Activated CD4-positive, alpha-beta T cell treated with anti-CD3 and anti-CD28 coated beads for 1 hour (primary cell): ENCODE measurements around the gene INCA1.

ENCODE experiments used
- DNase-seq: peaks from one replicate; pipeline ENCODE4 v3.0.0-alpha.2; 2020

The INCA1 gene

GRCh38 chr17:5003214-5003867 lies 6.0 kb upstream of the INCA1 start:
- no peak for DNase-seq

GRCh38 chr17:5002121-5002788 lies 4.9 kb upstream of the INCA1 start:
- DNase-seq, result no peak

GRCh38 chr17:5000237-5000639 lies 2.9 kb upstream of the INCA1 start:
- DNase-seq, result no peak

GRCh38 chr17:4999430-5000093 lies 2.2 kb upstream of the INCA1 start:
- no peak for DNase-seq

GRCh38 chr17:4998732-4999429 lies 1.6 kb upstream of the INCA1 start:
- DNase-seq, result no peak

GRCh38 chr17:4998027-4998731 lies 857 bp upstream of the INCA1 start:
- no peak for DNase-seq

- no peak for DNase-seq
Measured at GRCh38 chr17:4994081-4994595, 3.2 kb downstream of the INCA1 start.

- no peak for DNase-seq
Measured at GRCh38 chr17:4987767-4988567, 9.4 kb downstream of the INCA1 start.

GRCh38 chr17:4986951-4987766 lies 10.2 kb downstream of the INCA1 start, which contains the start of gene CAMTA2:
CAMTA2 (minus strand) TSS chr17:4987675; CDS start chr17:4986222, 1,453 bp downstream.
- peak; percentile 80 for DNase-seq

- DNase-seq, result no peak
Measured at GRCh38 chr17:4986403-4986802, 10.9 kb downstream of the INCA1 start.

- no peak for DNase-seq
Measured at GRCh38 chr17:4982305-4982704, 15.0 kb downstream of the INCA1 start.

GRCh38 chr17:4980644-4981216 lies 16.6 kb downstream of the INCA1 start:
- no peak for DNase-seq

GRCh38 chr17:4978726-4979125 lies 18.6 kb downstream of the INCA1 start:
- DNase-seq, result no peak

GRCh38 chr17:4974115-4974670 lies 23.1 kb downstream of the INCA1 start:
- no peak for DNase-seq

GRCh38 chr17:4973256-4974114 lies 23.8 kb downstream of the INCA1 start:
- no peak for DNase-seq

GRCh38 chr17:4972752-4973151 lies 24.6 kb downstream of the INCA1 start:
- DNase-seq, result no peak

- DNase-seq, result no peak
Measured at GRCh38 chr17:4972322-4972721, 25.0 kb downstream of the INCA1 start.

- DNase-seq, result no peak
Measured at GRCh38 chr17:4971826-4972225, 25.5 kb downstream of the INCA1 start.

- no peak for DNase-seq
Measured at GRCh38 chr17:4970273-4970672, 27.0 kb downstream of the INCA1 start.
